AG04449 (cell line): Measurements from ENCODE around the gene STRADB.

Source experiments
- CTCF ChIA-PET: fragments of 350-600 bp; formaldehyde crosslinking; extraction: SDS; loops from one replicate; lab custom pipeline; 2021; ENCODE audit warnings: antibody characterized with exemption; lab: Yijun Ruan, JAX
- POLR2A ChIA-PET: fragments of 400-600, 350-600 bp; formaldehyde crosslinking; extraction: SDS; loops from one replicate; lab custom pipeline; 2020; ENCODE audit warnings: antibody characterized with exemption, inconsistent platforms; lab: Yijun Ruan, JAX
- DNase-seq: peaks from one replicate; pipeline ENCODE4 v3.0.0-alpha.2; 2010; ENCODE audit warnings: low read depth, low spot score
- H3K4me3 ChIP-seq: 2 replicates; pipeline ENCODE4 v1.5.1; 2011; ENCODE audit warnings: low read depth, mild to moderate bottlenecking, control low read depth, low read length
- TF ChIP-seq, protein P1 (sequence below): IDR thresholded peaks from one replicate; pipeline ENCODE4 v1.5.1; 2011; ENCODE audit warnings: mild to moderate bottlenecking, moderate library complexity, low read length, control low read depth, inconsistent platforms; ENCODE audit not compliant: insufficient read depth; ENCODE audit errors: missing control alignments

STRADB gene

DNA sequence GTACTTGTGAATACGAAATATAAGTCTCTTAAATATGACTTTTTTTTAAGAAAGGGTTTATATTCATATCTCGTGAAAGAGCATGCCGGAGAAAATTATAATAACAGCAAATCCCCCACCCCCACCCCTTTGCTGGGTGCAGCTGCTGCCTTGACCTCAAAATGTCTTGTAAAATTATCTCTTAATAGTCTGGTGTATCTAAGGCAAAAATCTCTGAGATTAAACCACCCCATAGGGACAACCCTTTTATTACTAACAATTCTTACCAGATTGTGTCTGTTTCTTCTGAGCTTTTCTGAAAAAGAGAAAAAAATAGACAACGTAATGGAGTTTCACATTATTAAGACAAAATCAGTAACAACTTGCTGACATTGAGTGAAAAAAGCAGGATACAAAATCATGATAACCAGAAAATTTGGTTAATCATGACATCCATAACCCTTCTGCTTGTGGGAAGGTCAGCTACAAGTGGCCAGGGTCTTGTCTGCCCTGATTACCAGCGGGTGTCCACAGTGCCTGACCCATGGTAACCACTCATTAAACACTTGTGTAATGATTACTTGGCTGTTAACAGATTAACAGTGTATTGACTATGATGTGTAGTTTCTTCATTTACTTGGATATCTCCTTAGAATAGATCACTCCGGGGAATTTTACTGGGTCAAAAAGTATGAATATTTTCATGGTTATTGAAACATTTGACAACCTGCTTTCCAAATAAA lies 1.5 kb downstream of the STRADB start:
- DNase-seq: no peak
- H3K4me3 ChIP-seq: no peak overlapping the region
- CTCF ChIA-PET: interaction anchor here (0.8 to 1.7 kb wide), 8 partner anchors 8 to 248 kb away, joined by 3 to 5 read pairs (median 4); no protein-coding TSS in a partner anchor
- TF ChIP-seq, protein P1, sequence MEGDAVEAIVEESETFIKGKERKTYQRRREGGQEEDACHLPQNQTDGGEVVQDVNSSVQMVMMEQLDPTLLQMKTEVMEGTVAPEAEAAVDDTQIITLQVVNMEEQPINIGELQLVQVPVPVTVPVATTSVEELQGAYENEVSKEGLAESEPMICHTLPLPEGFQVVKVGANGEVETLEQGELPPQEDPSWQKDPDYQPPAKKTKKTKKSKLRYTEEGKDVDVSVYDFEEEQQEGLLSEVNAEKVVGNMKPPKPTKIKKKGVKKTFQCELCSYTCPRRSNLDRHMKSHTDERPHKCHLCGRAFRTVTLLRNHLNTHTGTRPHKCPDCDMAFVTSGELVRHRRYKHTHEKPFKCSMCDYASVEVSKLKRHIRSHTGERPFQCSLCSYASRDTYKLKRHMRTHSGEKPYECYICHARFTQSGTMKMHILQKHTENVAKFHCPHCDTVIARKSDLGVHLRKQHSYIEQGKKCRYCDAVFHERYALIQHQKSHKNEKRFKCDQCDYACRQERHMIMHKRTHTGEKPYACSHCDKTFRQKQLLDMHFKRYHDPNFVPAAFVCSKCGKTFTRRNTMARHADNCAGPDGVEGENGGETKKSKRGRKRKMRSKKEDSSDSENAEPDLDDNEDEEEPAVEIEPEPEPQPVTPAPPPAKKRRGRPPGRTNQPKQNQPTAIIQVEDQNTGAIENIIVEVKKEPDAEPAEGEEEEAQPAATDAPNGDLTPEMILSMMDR: no peak
- POLR2A ChIA-PET: interaction anchor here (0.8 kb wide), 1 partner anchor 19 kb away, joined by 3 read pairs; no protein-coding TSS in a partner anchor

DNA sequence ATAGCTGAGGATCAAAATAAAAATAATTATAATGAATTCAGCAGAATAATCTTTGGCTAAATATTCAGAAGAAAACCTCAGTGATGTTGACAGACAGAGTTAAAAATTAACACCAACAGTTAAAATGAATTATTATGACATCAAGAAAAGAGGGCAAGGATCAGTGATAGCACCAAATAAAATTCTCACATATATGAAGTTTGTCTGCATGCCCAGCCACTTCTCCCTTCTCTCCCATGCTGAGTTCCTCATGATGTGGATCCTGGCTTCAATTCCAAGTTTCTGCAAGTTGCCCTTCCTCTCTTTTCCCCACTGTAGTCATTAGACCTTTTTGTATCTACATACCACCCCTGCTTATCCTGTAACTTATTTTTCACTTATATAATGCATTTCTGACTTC lies 6.8 kb downstream of the STRADB start:
- H3K4me3 ChIP-seq: no peak overlapping the region
- CTCF ChIA-PET: no interaction called here
- POLR2A ChIA-PET: no interaction called here
- TF ChIP-seq, protein P1: no peak
- no peak for DNase-seq

DNA sequence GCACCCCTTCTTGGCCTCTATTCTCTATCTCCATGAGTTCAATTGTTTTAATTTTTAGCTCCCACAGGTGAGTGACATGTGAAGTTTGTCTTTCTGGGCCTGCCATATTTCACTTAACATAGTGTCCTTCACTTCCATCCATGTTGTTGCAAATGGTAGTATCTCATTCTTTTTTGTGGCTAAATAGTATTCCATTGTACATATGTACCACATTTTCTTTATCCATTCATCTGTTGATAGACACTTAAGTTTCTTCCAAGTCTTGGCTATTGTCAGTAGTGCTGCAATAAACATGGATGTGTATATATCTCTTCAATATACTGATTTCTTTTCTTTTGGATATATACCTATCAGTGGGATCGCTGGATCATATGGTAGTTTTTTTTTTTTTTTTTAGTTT lies 9.0 kb downstream of the STRADB start:
- DNase-seq: no peak
- POLR2A ChIA-PET: no interaction called here
- TF ChIP-seq, protein P1: no peak
- CTCF ChIA-PET: no interaction called here
- no peak overlapping the region for H3K4me3 ChIP-seq

DNA sequence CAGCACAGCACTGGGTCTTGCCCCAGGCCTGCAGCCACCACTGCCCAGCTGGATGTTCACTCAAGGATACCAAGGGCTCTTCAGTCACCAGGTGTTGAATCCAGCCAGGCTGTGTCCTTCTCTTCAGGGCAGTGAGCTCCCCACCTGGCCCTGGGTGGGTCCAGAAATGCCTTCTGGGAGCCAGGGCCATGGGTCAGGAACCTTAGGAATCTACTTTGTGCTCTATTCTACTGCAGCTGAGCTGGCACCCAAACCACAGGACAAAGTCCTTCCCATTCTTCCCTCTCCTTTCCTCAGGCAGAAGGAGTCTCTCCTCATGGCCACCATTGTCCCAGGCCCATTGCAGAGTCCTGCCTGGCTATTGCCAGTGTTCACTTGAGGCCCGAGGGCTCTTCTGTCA lies 13.0 kb downstream of the STRADB start:
- no peak overlapping the region for H3K4me3 ChIP-seq
- DNase-seq: no peak
- ChIA-PET POLR2A (no interaction called here), CTCF (interaction anchor here (1.2 kb wide), 1 partner anchor 12 kb away, joined by 3 read pairs; no protein-coding TSS in a partner anchor)
- TF ChIP-seq, protein P1: no peak

DNA sequence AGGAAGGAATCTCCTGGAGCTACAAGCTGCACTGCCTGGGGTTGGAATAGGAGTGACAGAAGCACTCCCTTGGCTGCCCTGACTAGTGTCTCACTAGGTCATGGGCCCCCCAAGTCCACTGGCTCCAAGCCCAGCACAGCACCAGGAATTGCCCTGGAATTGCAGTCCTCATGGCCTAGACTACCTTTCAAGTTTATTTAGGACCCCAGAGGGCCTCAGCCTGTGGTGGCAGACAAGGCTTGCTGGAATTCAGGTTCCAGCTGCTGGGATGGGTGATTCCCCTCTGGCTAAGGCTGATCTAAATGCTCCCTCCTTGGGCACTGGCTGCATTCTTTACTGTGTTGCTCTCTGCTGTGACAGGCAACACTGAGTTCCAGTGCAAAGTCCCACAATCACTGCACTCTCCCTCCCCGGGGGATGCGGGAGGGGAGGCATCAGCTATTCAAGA lies 14.0 kb downstream of the STRADB start:
- POLR2A ChIA-PET: interaction anchor here (1.3 kb wide), 1 partner anchor 14 kb away, joined by 9 read pairs; the partner anchor contains the start of genes STRADB and TRAK2
- H3K4me3 ChIP-seq: no peak overlapping the region
- TF ChIP-seq, protein P1: no peak
- CTCF ChIA-PET: interaction anchor here (1.2 kb wide), 1 partner anchor 13 kb away, joined by 3 read pairs; no protein-coding TSS in a partner anchor
- no peak for DNase-seq

DNA sequence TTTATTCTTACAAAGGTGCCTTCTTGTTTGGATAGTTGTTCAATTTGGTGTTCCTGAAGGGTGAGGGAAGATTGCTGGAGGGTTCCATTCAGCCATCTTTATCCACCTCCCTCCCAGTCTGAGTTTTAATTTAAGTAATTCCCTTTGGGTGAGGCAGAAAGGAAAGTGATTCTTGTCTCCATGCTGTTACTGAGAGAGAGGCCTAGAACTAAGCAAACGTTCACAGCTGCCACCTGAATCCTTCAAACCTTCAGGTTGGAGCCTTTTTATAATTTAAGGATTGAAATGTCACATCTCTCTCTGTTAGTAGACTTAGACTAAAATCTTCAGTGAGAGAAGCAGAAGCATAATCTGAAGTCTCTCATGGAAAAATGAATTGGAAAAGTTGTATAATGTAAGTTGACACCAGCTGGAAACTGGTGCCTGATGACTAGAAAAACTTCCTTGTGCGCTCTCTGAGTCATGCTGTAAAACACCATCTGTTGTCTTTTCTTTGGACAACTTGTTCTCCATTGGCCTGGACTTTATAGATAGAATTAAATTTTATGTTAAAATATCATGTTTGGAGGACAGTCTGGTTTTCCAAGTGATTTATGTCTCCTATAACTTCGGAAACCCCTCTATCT lies 14.6 kb downstream of the STRADB start:
- CTCF ChIA-PET: interaction anchor here (0.9 to 1.4 kb wide), 3 partner anchors 14 to 24 kb away, joined by 3 read pairs; no protein-coding TSS in a partner anchor
- TF ChIP-seq, protein P1: no peak
- no peak for DNase-seq

More for the DNA sequence above, 14.6 kb downstream of the STRADB start:
- no peak overlapping the region for H3K4me3 ChIP-seq
- POLR2A ChIA-PET: interaction anchor here (1.1 to 1.5 kb wide), 3 partner anchors 15 to 67 kb away, joined by 3 to 9 read pairs (median 3); partner anchors contain the start of genes STRADB and TRAK2
